WTC11 (cell line): ENCODE measurements around the gene PTPN13. TPM values are rescaled to one million over a fixed set of nuclear protein-coding genes. Genes with fewer than 3 reads are reported as not detected.

Experiments
- ATAC-seq: fragments of 200-7000 bp; cut with Tn5 transposase; 2 replicates; pipeline ENCODE4 v1.10.0; 2021; ENCODE audit warnings: mild to moderate bottlenecking, moderate library complexity
- CTCF ChIA-PET: fragments of 300-600 bp; sonication (Branson Sonifier 250); formaldehyde crosslinking; loops from one replicate; lab custom pipeline; 2021; ENCODE audit warnings: antibody characterized with exemption; lab: Charles Lee
- POLR2A ChIA-PET: fragments of 350-600 bp; sonication (Branson Sonifier 250); formaldehyde crosslinking; loops from one replicate; lab custom pipeline; 2021; ENCODE audit warnings: antibody characterized with exemption; lab: Charles Lee
- DNase-seq: peaks from one replicate; pipeline ENCODE4 v3.0.0; 2021; ENCODE audit warnings: low spot score
- H3K27ac Mint-ChIP-seq: 2 replicates; pipeline ENCODE4 v1.8.0; 2021; ENCODE audit warnings: mixed read lengths
- H3K27me3 Mint-ChIP-seq: 2 replicates; pipeline ENCODE4 v1.8.0; 2021; ENCODE audit warnings: low read depth, mild to moderate bottlenecking, moderate library complexity, mixed read lengths
- H3K36me3 Mint-ChIP-seq: 2 replicates; pipeline ENCODE4 v1.8.0; 2021; ENCODE audit warnings: mixed read lengths
- H3K4me1 Mint-ChIP-seq: 2 replicates; pipeline ENCODE4 v1.8.0; 2022; ENCODE audit warnings: mixed read lengths
- H3K4me3 Mint-ChIP-seq: 2 replicates; pipeline ENCODE4 v1.8.0; 2021; ENCODE audit warnings: mild to moderate bottlenecking, moderate library complexity, mixed read lengths
- H3K9me3 Mint-ChIP-seq: 2 replicates; pipeline ENCODE4 v1.8.0; 2021; ENCODE audit warnings: mixed read lengths
- ATF1 ChIP-seq: sonication (generic); formaldehyde crosslinking; IDR thresholded peaks from 2 replicates; pipeline ENCODE4 v1.8.1; 2023; ENCODE audit warnings: mild to moderate bottlenecking, moderate library complexity, missing genetic modification reagents
- CBFB ChIP-seq: sonication (generic); formaldehyde crosslinking; IDR thresholded peaks from 2 replicates; pipeline ENCODE4 v1.8.1; 2022; ENCODE audit warnings: mild to moderate bottlenecking, low read depth, missing genetic modification reagents
- CREM ChIP-seq: sonication (generic); formaldehyde crosslinking; IDR thresholded peaks from 2 replicates; pipeline ENCODE4 v1.8.1; 2022; ENCODE audit warnings: mild to moderate bottlenecking, missing genetic modification reagents, moderate library complexity
- EMX1 ChIP-seq: fragments of 250-450 bp; sonication (Bioruptor Pico); IDR thresholded peaks from 2 replicates; pipeline ENCODE4 v1.8.0; 2021; ENCODE audit warnings: mild to moderate bottlenecking
- GRHL2 ChIP-seq: fragments of 250-450 bp; sonication (Bioruptor Pico); IDR thresholded peaks from 2 replicates; pipeline ENCODE4 v1.8.0; 2022; ENCODE audit warnings: mild to moderate bottlenecking, moderate library complexity; ENCODE audit not compliant: insufficient replicate concordance, severe bottlenecking
- HMGA2 ChIP-seq: fragments of 250-450 bp; sonication (Bioruptor Pico); IDR thresholded peaks from 2 replicates; pipeline ENCODE4 v1.4.0; 2021; ENCODE audit warnings: mild to moderate bottlenecking, moderate library complexity
- JUN ChIP-seq: sonication (generic); formaldehyde crosslinking; IDR thresholded peaks from 2 replicates; pipeline ENCODE4 v1.8.0; 2023; ENCODE audit warnings: mild to moderate bottlenecking, missing genetic modification reagents
- MYBL2 ChIP-seq: sonication (generic); formaldehyde crosslinking; IDR thresholded peaks from 2 replicates; pipeline ENCODE4 v1.8.1; 2023; ENCODE audit warnings: mild to moderate bottlenecking, moderate library complexity, missing genetic modification reagents
- NFE2L1 ChIP-seq: sonication (generic); formaldehyde crosslinking; IDR thresholded peaks from 2 replicates; pipeline ENCODE4 v1.8.1; 2023; ENCODE audit warnings: missing genetic modification reagents
- NR3C1 ChIP-seq: sonication (generic); formaldehyde crosslinking; conservative IDR thresholded peaks from 2 replicates; pipeline ENCODE4 v1.8.1; 2023; ENCODE audit warnings: low read depth, mild to moderate bottlenecking, missing genetic modification reagents
- RELA ChIP-seq: sonication (generic); formaldehyde crosslinking; IDR thresholded peaks from 2 replicates; pipeline ENCODE4 v1.8.1; 2022; ENCODE audit warnings: missing genetic modification reagents, mild to moderate bottlenecking, borderline replicate concordance
- RORB ChIP-seq: fragments of 250-450 bp; sonication (Bioruptor Pico); IDR thresholded peaks from 2 replicates; pipeline ENCODE4 v1.9.0; 2021; ENCODE audit warnings: mild to moderate bottlenecking
- SMAD3 ChIP-seq: sonication (generic); formaldehyde crosslinking; IDR thresholded peaks from 2 replicates; pipeline ENCODE4 v1.8.0; 2022; ENCODE audit warnings: missing genetic modification reagents, mild to moderate bottlenecking, borderline replicate concordance
- SOX15 ChIP-seq: fragments of 250-450 bp; sonication (Bioruptor Pico); IDR thresholded peaks from 2 replicates; pipeline ENCODE4 v1.9.0; 2021; ENCODE audit warnings: mild to moderate bottlenecking
- TEAD4 ChIP-seq: sonication (generic); formaldehyde crosslinking; IDR thresholded peaks from 2 replicates; pipeline ENCODE4 v1.8.0; 2022; ENCODE audit warnings: mild to moderate bottlenecking, missing genetic modification reagents
- ZNF396 ChIP-seq: fragments of 250-450 bp; sonication (Bioruptor Pico); IDR thresholded peaks from 2 replicates; pipeline ENCODE4 v1.8.0; 2021; ENCODE audit warnings: mild to moderate bottlenecking, moderate library complexity, borderline replicate concordance
- ZNF416 ChIP-seq: fragments of 250-450 bp; sonication (Bioruptor Pico); IDR thresholded peaks from 2 replicates; pipeline ENCODE4 v1.9.0; 2021; ENCODE audit warnings: mild to moderate bottlenecking, inconsistent platforms
- total RNA-seq: library from RNA; stranded (reverse); gene quantifications from 3 replicates; pipeline ENCODE4 v1.2.3, GENCODE V29; 2021
- TF ChIP-seq, protein P1 (sequence below): fragments of 250-450 bp; sonication (Bioruptor Pico); conservative IDR thresholded peaks from 2 replicates; pipeline ENCODE4 v1.9.0; 2021; ENCODE audit warnings: mild to moderate bottlenecking
- TF ChIP-seq, protein P2 (sequence below): sonication (generic); formaldehyde crosslinking; IDR thresholded peaks from 2 replicates; pipeline ENCODE4 v1.8.0; 2022; ENCODE audit warnings: mild to moderate bottlenecking, missing genetic modification reagents
- TF ChIP-seq, protein P3 (sequence below): sonication (generic); formaldehyde crosslinking; IDR thresholded peaks from 2 replicates; pipeline ENCODE4 v1.8.0; 2022; ENCODE audit warnings: mild to moderate bottlenecking, missing genetic modification reagents
- TF ChIP-seq, protein P4 (sequence below): fragments of 250-450 bp; sonication (Bioruptor Pico); IDR thresholded peaks from 2 replicates; pipeline ENCODE4 v1.8.0; 2021; ENCODE audit warnings: mild to moderate bottlenecking
- TF ChIP-seq, protein P5 (sequence below): sonication (generic); formaldehyde crosslinking; IDR thresholded peaks from 2 replicates; pipeline ENCODE4 v1.8.1; 2022; ENCODE audit warnings: missing genetic modification reagents, borderline replicate concordance
- TF ChIP-seq, protein P6 (sequence below): sonication (generic); formaldehyde crosslinking; IDR thresholded peaks from 2 replicates; pipeline ENCODE4 v1.8.1; 2022; ENCODE audit warnings: low read depth, mild to moderate bottlenecking, moderate library complexity, missing genetic modification reagents, borderline replicate concordance
- TF ChIP-seq, protein P7 (sequence below): sonication (generic); formaldehyde crosslinking; IDR thresholded peaks from 2 replicates; pipeline ENCODE4 v1.8.1; 2022; ENCODE audit warnings: low read depth, missing genetic modification reagents, borderline replicate concordance
- TF ChIP-seq, protein P8 (sequence below): sonication (generic); formaldehyde crosslinking; IDR thresholded peaks from 2 replicates; pipeline ENCODE4 v1.8.1; 2023; ENCODE audit warnings: mild to moderate bottlenecking, missing genetic modification reagents, moderate library complexity

The PTPN13 gene
- total RNA-seq, 1 experiment from 2014 or later, result 49.7 TPM

DNA sequence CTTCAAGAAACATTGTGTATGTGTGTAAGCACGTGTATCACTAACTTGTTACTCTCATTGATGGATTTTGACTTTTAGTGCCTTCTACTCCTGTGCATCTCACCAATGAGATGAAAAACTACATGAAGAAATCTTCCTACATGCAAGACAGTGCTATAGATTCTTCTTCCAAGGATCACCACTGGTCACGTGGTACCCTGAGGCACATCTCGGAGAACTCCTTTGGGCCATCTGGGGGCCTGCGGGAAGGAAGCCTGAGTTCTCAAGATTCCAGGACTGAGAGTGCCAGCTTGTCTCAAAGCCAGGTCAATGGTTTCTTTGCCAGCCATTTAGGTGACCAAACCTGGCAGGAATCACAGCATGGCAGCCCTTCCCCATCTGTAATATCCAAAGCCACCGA is 168.5 kb downstream of the PTPN13 start:
- TF ChIP-seq, protein P1, sequence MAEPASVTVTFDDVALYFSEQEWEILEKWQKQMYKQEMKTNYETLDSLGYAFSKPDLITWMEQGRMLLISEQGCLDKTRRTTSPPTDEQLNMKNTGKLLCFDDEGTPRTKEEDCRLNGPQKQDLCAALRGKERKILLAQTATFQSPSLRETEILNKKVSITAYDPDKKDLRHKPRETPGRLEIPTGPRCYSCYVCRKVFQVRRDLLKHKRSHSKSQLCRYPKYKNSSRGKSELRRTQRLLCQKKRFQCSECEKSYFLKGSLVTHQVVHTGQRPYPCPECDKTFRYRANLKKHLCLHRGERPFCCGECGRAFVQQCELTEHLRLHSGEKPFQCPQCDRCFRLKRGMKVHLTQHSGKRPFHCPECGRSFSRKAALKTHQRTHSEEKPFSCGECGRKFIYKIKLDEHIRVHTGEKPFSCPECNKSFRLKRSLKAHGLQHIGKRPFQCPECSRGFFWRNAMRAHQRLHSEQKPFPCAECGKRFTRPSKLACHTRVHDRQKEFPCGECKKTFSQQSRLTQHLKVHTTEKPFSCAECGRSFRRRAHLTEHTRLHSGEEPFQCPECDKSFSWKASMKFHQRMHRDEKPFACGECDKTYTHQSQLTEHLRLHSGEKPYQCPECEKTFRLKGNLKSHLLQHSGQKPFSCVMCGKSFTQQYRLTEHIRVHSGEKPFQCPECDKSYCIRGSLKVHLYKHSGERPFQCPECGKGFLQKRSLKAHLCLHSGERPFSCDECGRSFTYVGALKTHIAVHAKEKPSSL (CRISPR knock-in tag), result no peak
- TF ChIP-seq SMAD3 (CRISPR knock-in tag) (no peak), JUN (no peak), ZNF396 (CRISPR knock-in tag) (no peak), ZNF416 (CRISPR knock-in tag) (no peak), RORB (CRISPR knock-in tag) (no peak), RELA (CRISPR knock-in tag) (no peak), CBFB (CRISPR knock-in tag) (no peak), NFE2L1 (CRISPR knock-in tag) (no peak)
- TF ChIP-seq, protein P2, sequence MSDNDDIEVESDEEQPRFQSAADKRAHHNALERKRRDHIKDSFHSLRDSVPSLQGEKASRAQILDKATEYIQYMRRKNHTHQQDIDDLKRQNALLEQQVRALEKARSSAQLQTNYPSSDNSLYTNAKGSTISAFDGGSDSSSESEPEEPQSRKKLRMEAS (CRISPR knock-in tag), result no peak
- TF ChIP-seq, protein P3, sequence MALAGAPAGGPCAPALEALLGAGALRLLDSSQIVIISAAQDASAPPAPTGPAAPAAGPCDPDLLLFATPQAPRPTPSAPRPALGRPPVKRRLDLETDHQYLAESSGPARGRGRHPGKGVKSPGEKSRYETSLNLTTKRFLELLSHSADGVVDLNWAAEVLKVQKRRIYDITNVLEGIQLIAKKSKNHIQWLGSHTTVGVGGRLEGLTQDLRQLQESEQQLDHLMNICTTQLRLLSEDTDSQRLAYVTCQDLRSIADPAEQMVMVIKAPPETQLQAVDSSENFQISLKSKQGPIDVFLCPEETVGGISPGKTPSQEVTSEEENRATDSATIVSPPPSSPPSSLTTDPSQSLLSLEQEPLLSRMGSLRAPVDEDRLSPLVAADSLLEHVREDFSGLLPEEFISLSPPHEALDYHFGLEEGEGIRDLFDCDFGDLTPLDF (CRISPR knock-in tag), result no peak
- TF ChIP-seq, protein P4, sequence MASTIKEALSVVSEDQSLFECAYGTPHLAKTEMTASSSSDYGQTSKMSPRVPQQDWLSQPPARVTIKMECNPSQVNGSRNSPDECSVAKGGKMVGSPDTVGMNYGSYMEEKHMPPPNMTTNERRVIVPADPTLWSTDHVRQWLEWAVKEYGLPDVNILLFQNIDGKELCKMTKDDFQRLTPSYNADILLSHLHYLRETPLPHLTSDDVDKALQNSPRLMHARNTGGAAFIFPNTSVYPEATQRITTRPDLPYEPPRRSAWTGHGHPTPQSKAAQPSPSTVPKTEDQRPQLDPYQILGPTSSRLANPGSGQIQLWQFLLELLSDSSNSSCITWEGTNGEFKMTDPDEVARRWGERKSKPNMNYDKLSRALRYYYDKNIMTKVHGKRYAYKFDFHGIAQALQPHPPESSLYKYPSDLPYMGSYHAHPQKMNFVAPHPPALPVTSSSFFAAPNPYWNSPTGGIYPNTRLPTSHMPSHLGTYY (CRISPR knock-in tag), result no peak
- TF ChIP-seq, protein P5, sequence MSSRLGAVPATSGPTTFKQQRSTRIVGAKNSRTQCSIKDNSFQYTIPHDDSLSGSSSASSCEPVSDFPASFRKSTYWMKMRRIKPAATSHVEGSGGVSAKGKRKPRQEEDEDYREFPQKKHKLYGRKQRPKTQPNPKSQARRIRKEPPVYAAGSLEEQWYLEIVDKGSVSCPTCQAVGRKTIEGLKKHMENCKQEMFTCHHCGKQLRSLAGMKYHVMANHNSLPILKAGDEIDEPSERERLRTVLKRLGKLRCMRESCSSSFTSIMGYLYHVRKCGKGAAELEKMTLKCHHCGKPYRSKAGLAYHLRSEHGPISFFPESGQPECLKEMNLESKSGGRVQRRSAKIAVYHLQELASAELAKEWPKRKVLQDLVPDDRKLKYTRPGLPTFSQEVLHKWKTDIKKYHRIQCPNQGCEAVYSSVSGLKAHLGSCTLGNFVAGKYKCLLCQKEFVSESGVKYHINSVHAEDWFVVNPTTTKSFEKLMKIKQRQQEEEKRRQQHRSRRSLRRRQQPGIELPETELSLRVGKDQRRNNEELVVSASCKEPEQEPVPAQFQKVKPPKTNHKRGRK, result no peak

DNA sequence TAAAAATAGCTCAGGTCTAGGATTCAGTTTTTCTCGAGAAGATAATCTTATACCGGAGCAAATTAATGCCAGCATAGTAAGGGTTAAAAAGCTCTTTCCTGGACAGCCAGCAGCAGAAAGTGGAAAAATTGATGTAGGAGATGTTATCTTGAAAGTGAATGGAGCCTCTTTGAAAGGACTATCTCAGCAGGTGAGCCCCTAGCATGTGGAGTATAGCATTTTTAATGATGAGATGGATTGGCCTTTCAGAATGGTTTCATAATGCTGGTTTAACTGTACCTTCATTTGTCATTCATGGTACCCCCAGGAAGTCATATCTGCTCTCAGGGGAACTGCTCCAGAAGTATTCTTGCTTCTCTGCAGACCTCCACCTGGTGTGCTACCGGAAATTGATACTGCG is 175.7 kb downstream of the PTPN13 start:
- TF ChIP-seq, protein P6, sequence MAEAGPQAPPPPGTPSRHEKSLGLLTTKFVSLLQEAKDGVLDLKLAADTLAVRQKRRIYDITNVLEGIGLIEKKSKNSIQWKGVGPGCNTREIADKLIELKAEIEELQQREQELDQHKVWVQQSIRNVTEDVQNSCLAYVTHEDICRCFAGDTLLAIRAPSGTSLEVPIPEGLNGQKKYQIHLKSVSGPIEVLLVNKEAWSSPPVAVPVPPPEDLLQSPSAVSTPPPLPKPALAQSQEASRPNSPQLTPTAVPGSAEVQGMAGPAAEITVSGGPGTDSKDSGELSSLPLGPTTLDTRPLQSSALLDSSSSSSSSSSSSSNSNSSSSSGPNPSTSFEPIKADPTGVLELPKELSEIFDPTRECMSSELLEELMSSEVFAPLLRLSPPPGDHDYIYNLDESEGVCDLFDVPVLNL, result no peak

More for the DNA sequence above, 168.5 kb downstream of the PTPN13 start:
- Mint-ChIP-seq H3K36me3 (peaks cover 43% of the 10 kb centered on the region), H3K27ac (no peak overlapping the region), H3K4me3 (no peak overlapping the region), H3K27me3 (no peaks in the 10 kb centered on the region), H3K4me1 (no peaks in the 10 kb centered on the region), H3K9me3 (no peaks in the 10 kb centered on the region)
- DNase-seq (no peak), ATAC-seq (no peak)
- POLR2A ChIA-PET, result no interaction called here
- CTCF ChIA-PET, result interaction anchor here (1.6 kb wide), 1 partner anchor 264 kb away, joined by 4 read pairs; no protein-coding TSS in a partner anchor

DNA sequence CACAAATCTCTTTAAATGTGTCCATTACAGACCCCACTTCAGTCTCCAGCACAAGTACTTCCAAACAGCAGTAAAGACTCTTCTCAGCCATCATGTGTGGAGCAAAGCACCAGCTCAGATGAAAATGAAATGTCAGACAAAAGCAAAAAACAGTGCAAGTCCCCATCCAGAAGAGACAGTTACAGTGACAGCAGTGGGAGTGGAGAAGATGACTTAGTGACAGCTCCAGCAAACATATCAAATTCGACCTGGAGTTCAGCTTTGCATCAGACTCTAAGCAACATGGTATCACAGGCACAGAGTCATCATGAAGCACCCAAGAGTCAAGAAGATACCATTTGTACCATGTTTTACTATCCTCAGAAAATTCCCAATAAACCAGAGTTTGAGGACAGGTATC is 177.0 kb downstream of the PTPN13 start:
- ATAC-seq (no peak), DNase-seq (no peak)
- Mint-ChIP-seq H3K9me3 (no peaks in the 10 kb centered on the region), H3K4me3 (no peak overlapping the region), H3K4me1 (no peaks in the 10 kb centered on the region), H3K27ac (no peak overlapping the region), H3K36me3 (peaks cover 36% of the 10 kb centered on the region), H3K27me3 (no peaks in the 10 kb centered on the region)
- POLR2A ChIA-PET, result no interaction called here
- CTCF ChIA-PET, result no interaction called here
- no peak for TF ChIP-seq NR3C1 (CRISPR knock-in tag)
- no peak for TF ChIP-seq SOX15 (CRISPR knock-in tag)
- TF ChIP-seq CREM (CRISPR knock-in tag), result no peak
- TF ChIP-seq TEAD4, result no peak
- TF ChIP-seq, protein P7, sequence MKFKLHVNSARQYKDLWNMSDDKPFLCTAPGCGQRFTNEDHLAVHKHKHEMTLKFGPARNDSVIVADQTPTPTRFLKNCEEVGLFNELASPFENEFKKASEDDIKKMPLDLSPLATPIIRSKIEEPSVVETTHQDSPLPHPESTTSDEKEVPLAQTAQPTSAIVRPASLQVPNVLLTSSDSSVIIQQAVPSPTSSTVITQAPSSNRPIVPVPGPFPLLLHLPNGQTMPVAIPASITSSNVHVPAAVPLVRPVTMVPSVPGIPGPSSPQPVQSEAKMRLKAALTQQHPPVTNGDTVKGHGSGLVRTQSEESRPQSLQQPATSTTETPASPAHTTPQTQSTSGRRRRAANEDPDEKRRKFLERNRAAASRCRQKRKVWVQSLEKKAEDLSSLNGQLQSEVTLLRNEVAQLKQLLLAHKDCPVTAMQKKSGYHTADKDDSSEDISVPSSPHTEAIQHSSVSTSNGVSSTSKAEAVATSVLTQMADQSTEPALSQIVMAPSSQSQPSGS (CRISPR knock-in tag), result no peak
- TF ChIP-seq GRHL2 (CRISPR knock-in tag), result no peak
- TF ChIP-seq, protein P8, sequence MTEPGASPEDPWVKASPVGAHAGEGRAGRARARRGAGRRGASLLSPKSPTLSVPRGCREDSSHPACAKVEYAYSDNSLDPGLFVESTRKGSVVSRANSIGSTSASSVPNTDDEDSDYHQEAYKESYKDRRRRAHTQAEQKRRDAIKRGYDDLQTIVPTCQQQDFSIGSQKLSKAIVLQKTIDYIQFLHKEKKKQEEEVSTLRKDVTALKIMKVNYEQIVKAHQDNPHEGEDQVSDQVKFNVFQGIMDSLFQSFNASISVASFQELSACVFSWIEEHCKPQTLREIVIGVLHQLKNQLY (CRISPR knock-in tag), result no peak
- no peak for TF ChIP-seq EMX1 (CRISPR knock-in tag)
- TF ChIP-seq ATF1 (CRISPR knock-in tag), result no peak
- no peak for TF ChIP-seq MYBL2
- TF ChIP-seq HMGA2 (CRISPR knock-in tag), result no peak

More for the DNA sequence above, 175.7 kb downstream of the PTPN13 start:
- Mint-ChIP-seq H3K9me3 (no peaks in the 10 kb centered on the region), H3K4me3 (no peak overlapping the region), H3K27ac (no peak overlapping the region), H3K27me3 (no peaks in the 10 kb centered on the region), H3K36me3 (peaks cover 33% of the 10 kb centered on the region), H3K4me1 (no peaks in the 10 kb centered on the region)
- ATAC-seq (no peak), DNase-seq (no peak)
- CTCF ChIA-PET, result interaction anchor here (1.2 kb wide), 1 partner anchor 271 kb away, joined by 3 read pairs; no protein-coding TSS in a partner anchor
- POLR2A ChIA-PET, result no interaction called here
